GM18505 (cell line): ENCODE measurements around the gene SULT2B1.

Source experiments
- ATAC-seq: cut with Tn5 transposase; IDR thresholded peaks from one replicate; pipeline ENCODE4 v1.9.1; 2021; ENCODE audit not compliant: unreplicated experiment
- POLR2A ChIP-seq: IDR thresholded peaks from 4 replicates; pipeline ENCODE4 v1.6.1; 2011; ENCODE audit warnings: borderline replicate concordance; ENCODE audit not compliant: insufficient read depth, insufficient read length; ENCODE audit errors: extremely low read depth

Gene SULT2B1

DNA sequence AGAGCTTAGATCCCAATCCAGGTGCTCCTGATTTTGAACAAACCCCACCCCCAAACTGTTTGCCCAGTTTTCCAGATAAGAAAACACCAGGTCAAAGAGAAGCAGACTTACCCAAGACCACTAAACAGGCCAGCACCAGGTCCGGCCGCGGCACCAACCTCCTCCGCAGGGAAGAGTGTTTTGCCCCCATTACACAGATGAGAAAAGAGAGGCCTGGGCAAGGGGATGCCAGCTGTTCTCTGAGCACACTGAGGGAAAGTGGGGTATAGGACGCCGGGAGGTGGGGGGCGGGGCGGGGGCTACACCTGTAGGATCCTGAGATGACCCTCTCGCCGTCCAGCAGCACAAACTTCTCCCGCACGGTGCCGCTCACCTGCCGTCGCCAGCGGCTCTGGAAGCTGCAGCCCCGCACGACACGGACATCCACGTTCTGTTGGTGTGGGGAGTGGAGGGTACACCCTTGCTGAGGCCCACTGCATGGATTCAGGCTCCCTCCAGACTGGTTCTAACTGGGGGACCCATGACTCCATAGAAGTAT is 57.7 kb downstream of the SULT2B1 start:
- no peak for TF ChIP-seq POLR2A
- ATAC-seq: no peak

DNA sequence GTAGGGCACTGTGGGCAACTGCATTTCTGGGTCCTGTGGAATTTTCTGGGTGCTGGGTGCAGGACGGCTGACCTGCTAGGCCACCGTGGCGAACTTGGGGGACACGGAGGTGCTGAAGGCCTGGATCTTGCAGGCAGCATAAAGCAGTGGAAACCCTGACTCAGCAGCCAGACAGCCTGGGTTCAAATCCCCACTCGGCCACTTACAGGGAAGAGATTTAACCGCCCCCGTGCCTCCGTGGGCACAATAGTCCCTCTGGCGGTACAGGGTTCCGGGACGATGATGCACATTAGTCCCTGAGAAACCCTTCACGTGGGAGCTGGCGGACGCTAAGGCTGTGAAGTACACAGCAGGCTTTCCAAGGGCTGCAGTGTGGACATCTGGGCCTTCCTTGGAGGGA is 59.9 kb downstream of the SULT2B1 start:
- ATAC-seq: no peak
- no peak for TF ChIP-seq POLR2A

DNA sequence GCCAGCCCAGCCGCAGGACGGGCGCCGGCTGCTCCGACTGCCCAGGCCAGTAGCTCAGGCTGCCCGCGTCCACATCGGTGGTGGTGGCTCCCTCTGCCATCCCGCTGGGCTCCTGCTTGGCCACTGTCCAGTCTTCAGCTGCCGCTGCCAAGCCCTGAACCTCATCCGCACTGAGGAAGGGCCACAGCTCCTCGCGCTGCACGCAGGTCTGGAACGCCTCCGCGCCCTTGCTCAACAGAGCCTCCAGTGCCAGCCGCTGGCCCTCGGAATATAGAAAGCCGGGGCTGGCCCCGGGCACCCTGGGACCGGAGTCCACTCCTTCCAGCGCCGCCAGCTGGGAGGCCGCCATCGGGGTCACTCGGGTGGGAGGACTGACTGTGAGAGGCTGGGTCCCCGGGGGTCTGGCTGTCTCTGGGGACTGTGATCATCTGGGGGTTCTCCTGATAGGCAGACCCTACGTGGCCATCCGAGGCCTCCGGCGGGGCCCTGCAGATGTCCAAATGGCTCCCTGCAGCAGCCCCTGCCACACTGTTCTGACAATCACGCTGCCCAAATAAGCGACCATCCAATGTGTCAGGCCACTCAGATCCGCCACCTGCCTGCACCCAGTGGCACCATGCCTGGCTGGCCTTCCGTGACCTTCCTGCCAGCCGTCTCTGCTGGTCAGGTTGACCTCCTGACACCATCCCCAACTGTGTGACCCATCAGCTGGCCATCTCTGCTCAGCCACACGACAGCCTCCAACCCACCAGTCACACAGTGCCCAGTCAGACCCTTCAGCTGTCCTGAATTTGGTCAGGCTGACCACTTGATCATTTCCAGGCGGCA is 61.3 kb downstream of the SULT2B1 start:
- no peak for ATAC-seq
- no peak for TF ChIP-seq POLR2A

DNA sequence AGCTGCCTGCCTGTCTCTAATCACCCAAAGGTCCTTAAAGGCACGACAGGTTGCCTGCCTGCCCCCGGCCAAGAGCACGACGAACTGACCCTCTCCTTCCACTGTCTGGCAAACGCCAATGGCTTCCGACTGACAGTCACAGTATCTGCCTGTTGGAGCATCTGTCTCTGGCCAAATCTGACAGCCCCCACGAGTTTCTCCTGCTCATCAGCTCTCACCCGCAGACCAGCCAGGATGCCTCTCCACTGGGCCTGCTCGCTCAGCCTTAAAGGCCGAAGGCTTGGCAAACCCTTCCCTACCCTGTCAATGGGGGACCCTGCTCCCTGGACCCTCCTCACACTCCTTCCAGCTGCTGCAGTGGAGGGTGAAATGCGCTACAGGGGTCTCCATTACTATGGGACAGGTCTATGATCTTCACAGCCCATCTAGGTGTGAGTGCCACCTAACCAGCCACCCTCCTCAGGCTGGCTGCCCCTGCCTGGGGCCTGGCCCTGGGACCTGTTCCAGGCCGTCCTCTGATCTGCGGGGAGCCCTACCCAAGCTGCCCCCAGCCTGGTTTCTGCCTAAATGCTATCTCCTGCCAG is 62.0 kb downstream of the SULT2B1 start:
- no peak for ATAC-seq
- TF ChIP-seq POLR2A: peak; percentile 61

DNA sequence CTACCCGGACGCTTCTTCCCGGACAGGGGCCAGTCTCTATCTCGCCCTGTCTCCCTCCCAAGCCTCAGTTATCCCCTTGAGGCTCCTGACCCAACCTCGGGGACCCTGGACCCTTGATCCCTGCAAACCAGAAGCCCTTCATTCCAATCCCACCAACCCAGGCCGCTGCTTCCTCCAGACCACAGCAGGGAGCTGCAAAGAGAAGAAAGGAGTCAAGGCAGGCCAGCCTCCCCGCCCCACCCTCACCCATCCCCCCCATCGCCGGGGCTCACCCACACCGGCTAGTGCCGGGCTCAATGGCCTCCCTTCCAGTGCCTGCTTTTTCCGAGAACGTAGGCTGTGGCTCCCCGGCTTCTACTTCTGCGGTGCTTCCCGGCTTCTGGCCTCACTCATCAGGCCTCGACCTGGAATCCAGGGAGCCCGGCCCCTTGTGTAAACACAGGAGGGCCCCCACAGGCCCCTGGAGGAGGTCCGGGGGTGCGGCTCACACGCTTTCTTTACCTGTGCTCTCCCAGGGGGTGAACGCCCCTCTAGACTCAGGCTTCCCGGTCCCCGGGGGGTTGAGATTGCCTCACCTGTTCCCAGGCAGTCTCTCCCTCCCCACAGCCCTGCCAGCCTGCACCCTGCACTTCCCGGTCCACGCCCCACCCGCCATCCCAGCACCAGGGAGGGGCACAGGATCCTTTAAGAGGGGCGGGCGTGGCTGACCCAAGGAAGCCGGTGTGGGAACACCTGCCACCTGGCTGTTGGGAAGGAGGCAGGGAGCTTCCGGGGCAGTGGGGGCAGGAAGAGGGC is 62.7 kb downstream of the SULT2B1 start, which contains the start of gene FAM83E:
FAM83E (minus strand) TSS at position 641 of the 795 bp plus-strand sequence. CDS start 1,704 bp downstream, outside the sequence.
- no peak for TF ChIP-seq POLR2A
- ATAC-seq: no peak

DNA sequence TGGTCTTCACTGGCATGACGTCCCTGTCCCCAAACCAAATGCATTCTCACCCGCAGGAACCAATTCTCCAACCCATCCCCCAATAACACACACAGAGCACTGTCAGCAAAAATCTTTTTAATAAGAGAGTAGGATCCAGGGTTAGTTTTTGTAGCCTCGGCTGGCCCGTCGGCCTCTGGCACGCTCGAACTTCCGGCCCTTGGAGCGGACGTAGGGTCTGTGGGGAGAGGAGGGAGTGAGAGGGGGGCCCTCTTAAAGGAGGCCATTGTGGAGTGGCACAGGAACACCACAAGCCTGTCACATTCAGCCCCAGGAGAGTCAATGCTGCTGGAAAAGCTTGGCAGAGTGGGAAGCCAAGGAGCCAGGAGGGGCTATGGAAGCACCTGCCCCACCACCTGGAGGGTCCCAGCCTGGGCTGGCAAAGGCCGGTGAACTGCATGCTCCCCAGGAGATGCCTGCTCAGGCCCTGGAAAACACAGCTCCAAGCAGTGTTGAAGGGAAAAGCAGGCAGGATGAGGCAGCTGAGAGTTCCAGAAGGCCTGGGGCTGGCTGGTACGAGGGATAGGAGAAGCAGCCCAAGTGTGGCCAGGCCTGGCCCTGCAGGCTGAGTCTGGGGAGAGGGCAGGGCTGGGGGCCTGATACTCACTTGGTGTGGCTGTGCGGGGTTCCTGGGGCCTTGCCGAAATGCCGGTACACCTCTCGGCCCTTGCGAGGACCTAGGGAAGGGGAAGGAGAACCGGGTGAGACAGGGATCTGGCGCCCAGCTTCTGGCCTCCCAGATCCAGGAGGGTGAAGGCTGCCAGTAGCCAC is 63.5 kb downstream of the SULT2B1 start:
- ATAC-seq: no peak
- TF ChIP-seq POLR2A: no peak

DNA sequence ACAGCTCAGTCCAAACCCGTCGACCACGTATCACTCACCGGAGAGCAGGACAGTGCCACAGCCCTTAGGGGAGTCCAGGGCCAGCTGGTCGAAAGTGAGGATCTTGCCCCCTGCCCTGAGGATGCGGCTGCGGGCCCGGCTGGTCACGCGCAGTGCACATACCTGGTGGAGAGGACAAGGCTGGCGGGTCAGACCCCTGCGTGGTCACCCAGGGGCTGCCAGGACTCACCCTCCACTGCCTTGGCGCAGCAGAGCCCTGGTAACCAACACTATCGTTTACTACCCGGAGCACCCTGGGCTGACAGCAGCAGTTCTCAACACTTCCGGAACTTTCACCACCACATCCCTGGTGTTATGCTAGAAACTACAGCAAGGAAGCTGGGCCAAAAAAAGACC is 64.1 kb downstream of the SULT2B1 start:
- TF ChIP-seq POLR2A: peak; percentile 15
- ATAC-seq: no peak

DNA sequence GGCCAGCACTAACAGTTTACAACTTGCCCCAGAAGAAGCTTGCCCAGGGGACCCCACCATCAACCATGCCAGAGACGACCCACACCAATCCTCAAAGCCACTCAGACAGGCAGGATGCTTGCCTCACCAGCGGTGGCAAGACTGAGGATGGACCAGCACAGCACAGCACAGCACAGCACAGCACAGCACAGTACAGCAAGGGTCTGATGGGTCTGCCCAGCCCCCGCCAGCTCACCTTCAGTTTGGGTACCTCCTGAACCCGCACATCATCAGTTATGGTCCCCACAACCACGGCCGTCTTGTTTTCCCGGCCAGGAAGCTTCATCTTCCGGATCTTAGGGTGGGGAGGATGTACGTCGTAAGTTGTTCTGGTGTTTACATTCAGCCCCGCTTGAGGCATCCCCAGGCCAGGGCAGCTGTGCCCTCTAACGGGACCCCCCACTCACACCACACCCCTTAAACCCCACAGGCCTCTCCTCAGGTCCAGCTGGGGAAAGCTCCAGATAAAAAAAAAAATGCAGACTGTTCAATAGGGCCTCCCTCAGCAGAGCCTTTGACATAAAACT is 64.6 kb downstream of the SULT2B1 start:
- no peak for ATAC-seq
- peak; percentile 19 for TF ChIP-seq POLR2A

DNA sequence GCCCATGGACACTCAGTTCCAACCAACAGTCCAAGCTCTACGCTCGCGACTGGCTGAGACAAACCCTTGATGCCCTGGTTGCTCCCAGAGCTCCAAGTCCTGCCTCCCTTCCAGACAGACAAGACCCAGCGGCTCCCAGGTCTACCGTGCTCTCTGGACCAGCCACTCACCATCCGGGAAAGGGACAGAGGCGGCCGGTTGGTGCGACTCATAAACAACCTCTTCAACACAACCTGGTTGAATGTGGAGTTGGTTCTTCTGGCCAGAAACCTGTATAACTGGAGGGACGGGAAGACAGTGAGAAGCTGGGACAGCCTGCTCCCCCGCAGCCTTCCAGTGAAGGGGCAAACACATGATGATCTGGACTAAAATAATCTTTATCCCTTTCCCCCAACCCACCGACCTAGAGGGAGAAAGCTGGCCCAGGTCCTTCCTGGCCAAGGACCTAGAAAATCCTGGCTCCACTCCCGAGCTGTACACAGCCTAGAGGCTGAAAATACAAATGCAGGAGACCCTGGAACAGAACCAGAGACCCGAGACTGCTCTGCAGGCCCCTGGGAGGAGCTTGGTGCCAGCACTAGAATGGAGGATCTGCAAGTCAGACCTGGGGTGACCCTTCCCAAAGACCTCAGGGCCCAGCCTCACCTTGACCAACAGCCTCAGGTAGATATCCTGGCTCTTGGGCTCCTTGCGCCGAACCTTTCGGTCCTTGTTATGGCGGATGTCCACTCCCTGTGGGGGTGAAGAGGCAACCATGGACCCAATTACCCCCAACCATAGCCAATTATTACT is 65.4 kb downstream of the SULT2B1 start:
- ATAC-seq: no peak
- TF ChIP-seq POLR2A: no peak

DNA sequence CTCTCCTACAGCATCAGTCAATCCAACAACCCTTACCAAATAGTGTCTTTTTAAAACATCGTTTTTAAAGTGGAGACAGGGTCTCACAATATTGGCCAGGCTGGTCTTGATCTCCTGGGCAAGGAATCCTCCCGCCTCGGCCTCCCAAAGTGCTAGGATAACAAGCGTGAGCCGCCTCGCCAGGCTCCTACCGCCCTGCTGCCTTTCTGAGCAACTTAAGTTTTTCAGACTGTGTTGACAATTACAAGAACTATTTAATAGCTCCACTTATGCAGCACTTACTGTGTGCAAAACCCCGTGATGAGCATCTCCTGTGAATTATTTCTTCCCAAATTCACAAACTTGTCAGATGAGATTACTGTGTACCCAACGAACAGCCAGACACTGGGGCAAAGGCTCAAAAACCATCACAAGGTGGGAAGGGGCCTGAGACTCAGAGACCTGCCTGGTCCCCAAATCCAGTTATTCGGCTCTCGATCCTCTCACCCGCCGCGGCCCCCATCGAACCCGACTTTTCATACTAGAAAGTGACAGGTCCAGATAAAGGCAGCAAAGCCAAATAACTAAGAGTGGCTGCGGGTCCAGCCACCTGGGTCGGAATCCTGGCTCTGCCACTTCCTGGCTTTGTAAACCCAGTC is 66.4 kb downstream of the SULT2B1 start:
- no peak for TF ChIP-seq POLR2A
- no peak for ATAC-seq
